HepG2 (cell line): ENCODE data around the gene GAD1. TPM values are rescaled to one million over a fixed set of nuclear protein-coding genes. Genes with fewer than 3 reads are reported as not detected.
A peak's percentile ranks its signal among the peaks of the same experiment; 100 is the strongest.

Experiments
- CREBL2 ChIP-seq: sonication (generic); formaldehyde crosslinking; IDR thresholded peaks from 2 replicates; pipeline ENCODE4 v1.8.1; 2023; ENCODE audit warnings: missing genetic modification reagents, mild to moderate bottlenecking, borderline replicate concordance
- DMTF1 ChIP-seq: sonication (generic); formaldehyde crosslinking; IDR thresholded peaks from 2 replicates; pipeline ENCODE4 v1.4.0; 2020; ENCODE audit warnings: mild to moderate bottlenecking, missing genetic modification reagents
- E2F5 ChIP-seq: sonication (generic); formaldehyde crosslinking; conservative IDR thresholded peaks from 2 replicates; pipeline ENCODE4 v1.4.0; 2020; ENCODE audit warnings: missing genetic modification reagents
- HBP1 ChIP-seq: IDR thresholded peaks from 2 replicates; pipeline ENCODE4 v1.6.1; 2016; ENCODE audit warnings: low read depth, control low read depth
- HNF4A ChIP-seq: sonication (generic); formaldehyde crosslinking; IDR thresholded peaks from 2 replicates; pipeline ENCODE4 v1.4.0; 2020; ENCODE audit warnings: missing genetic modification reagents
- HOXA5 ChIP-seq: sonication (generic); formaldehyde crosslinking; IDR thresholded peaks from 2 replicates; pipeline ENCODE4 v1.4.0; 2020; ENCODE audit warnings: missing genetic modification reagents
- JUNB ChIP-seq: sonication (generic); formaldehyde crosslinking; IDR thresholded peaks from 2 replicates; pipeline ENCODE4 v1.8.0; 2022; ENCODE audit warnings: missing genetic modification reagents, mild to moderate bottlenecking, borderline replicate concordance
- MIXL1 ChIP-seq: IDR thresholded peaks from 2 replicates; pipeline ENCODE4 v1.6.1; 2016
- RFX5 ChIP-seq: IDR thresholded peaks from 2 replicates; pipeline ENCODE4 v1.6.1; 2011; ENCODE audit warnings: low read depth, low read length, improper control_type of control experiment
- ZBTB8A ChIP-seq: sonication (generic); formaldehyde crosslinking; IDR thresholded peaks from 2 replicates; pipeline ENCODE4 v1.4.0; 2020; ENCODE audit warnings: mild to moderate bottlenecking, low read depth, missing genetic modification reagents, borderline replicate concordance
- ZKSCAN5 ChIP-seq: sonication (generic); formaldehyde crosslinking; IDR thresholded peaks from 2 replicates; pipeline ENCODE4 v1.5.1; 2020; ENCODE audit warnings: mild to moderate bottlenecking, missing genetic modification reagents
- ZNF180 ChIP-seq: sonication (generic); formaldehyde crosslinking; IDR thresholded peaks from 2 replicates; pipeline ENCODE4 v1.4.0; 2020; ENCODE audit warnings: low read depth, missing genetic modification reagents, borderline replicate concordance
- ZNF30 ChIP-seq: sonication (generic); formaldehyde crosslinking; IDR thresholded peaks from 2 replicates; pipeline ENCODE4 v1.5.0; 2020; ENCODE audit warnings: mild to moderate bottlenecking, missing genetic modification reagents
- ZNF615 ChIP-seq: sonication (generic); formaldehyde crosslinking; IDR thresholded peaks from 2 replicates; pipeline ENCODE4 v1.5.0; 2020; ENCODE audit warnings: mild to moderate bottlenecking, missing genetic modification reagents, borderline replicate concordance
- polyA plus RNA-seq, 8 experiments: library from polyadenylated mRNA; depleted of rRNA in 3 of 8; stranded (reverse) in 7 of 8; unstranded in 1 of 8; fragments of >200 nt; fragmentation: Illumina TruSeq in 4 of 8; extraction: Trizol in 4 of 8; gene quantifications; 2 replicates each; pipeline versions ENCODE4 v1.2.1 to v1.2.3, GENCODE V29; 2011 to 2016; ENCODE audit warnings: low read depth in 4 of 8, missing spikeins in 1 of 8, mixed read lengths in 1 of 8; ENCODE audit not compliant: insufficient read depth in 1 of 8
- total RNA-seq, 5 experiments: library from RNA; depleted of rRNA; stranded (reverse); fragments of >200 nt; fragmentation: Illumina TruSeq; extraction: Trizol; gene quantifications; 2 replicates each; pipeline ENCODE4 v1.2.3, GENCODE V29; 2016; ENCODE audit warnings: low read depth in 1 of 5

The GAD1 gene
- total and polyA plus RNA-seq, 2 of the 13 experiments (the other 11 are each of a cell fraction or from before 2014, with no cell fraction given) = 0.09 to 0.13 TPM

- no peak for TF ChIP-seq ZNF180
- TF ChIP-seq JUNB = no peak
- no peak for TF ChIP-seq ZNF615
- no peak for TF ChIP-seq RFX5
- TF ChIP-seq HOXA5 (CRISPR knock-in tag) = no peak; the same call in 1 of the 2 replicates
- TF ChIP-seq CREBL2 = 0 out of 2 replicates have a peak, but pooled peaks have one; percentile 67
- peak; percentile 23; the same call in 1 of the 2 replicates for TF ChIP-seq HNF4A (CRISPR knock-in tag)
- TF ChIP-seq HBP1 (CRISPR knock-in tag) = no peak
- TF ChIP-seq ZNF30 (CRISPR knock-in tag) = peak; percentile 54; the same call in 1 of the 2 replicates
- 0 out of 2 replicates have a peak, but pooled peaks have one; percentile 18 for TF ChIP-seq ZKSCAN5
- TF ChIP-seq ZBTB8A (CRISPR knock-in tag) = peak; percentile 77; the same call in 1 of the 2 replicates
- TF ChIP-seq DMTF1 (CRISPR knock-in tag) = peak; percentile 82; the same call in 1 of the 2 replicates
- TF ChIP-seq E2F5 (CRISPR knock-in tag) = no peak
- TF ChIP-seq MIXL1 (CRISPR knock-in tag) = no peak
Observed at GRCh38 chr2:170770606-170771420, 45.9 kb upstream of the GAD1 start (continued).
